OCI-LY7 (cell line): ENCODE results near the gene ILKAP.

Source experiments
- CTCF ChIP-seq: fragments of 200-600 bp; sonication (generic); conservative IDR thresholded peaks from 2 replicates; pipeline ENCODE4 v1.5.1; 2014; ENCODE audit warnings: mild to moderate bottlenecking, antibody characterized with exemption, low read length, moderate library complexity, mixed read lengths
- EZH2phosphoT487 ChIP-seq: fragments of 200-600 bp; sonication (generic); IDR thresholded peaks from 2 replicates; pipeline ENCODE4 v1.6.1; 2018; ENCODE audit warnings: low read depth, borderline replicate concordance, mild to moderate bottlenecking, mixed run types, antibody characterized with exemption, low read length, moderate library complexity, mixed read lengths

GRCh38 chr2:238137885-238138284 is 65.6 kb downstream of the ILKAP start:
- TF ChIP-seq CTCF: no peak
- TF ChIP-seq EZH2phosphoT487: no peak
